GM19043 (cell line): ENCODE measurements around the gene TAC4.

Source experiments
- ATAC-seq: cut with Tn5 transposase; IDR thresholded peaks from one replicate; pipeline ENCODE4 v1.9.1; 2021; ENCODE audit warnings: low read depth; ENCODE audit not compliant: unreplicated experiment

TAC4 gene

DNA sequence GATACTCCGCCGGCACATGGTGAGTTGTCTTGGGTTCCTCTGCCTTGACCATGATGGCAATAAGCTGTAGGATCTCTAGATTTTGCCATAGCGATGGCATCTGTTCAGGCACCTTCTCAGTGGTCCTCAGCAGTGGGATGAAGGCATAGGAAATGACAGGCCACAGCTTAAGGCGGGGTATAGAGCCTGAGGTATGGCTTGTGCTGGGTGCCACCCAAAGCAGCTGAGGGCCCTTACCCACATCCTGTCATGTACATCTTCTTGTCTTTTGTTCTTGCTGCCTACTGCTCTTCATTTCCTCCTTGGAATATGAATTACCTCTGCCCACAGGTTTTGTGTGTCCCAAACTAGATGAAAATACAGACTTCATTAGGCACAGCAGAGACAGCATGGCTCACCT, 29.9 kb downstream of the TAC4 start:
- ATAC-seq: no peak

- no peak for ATAC-seq
These were observed 32.0 kb downstream of the TAC4 start for GRCh38 chr17:49815761-49816281.

DNA sequence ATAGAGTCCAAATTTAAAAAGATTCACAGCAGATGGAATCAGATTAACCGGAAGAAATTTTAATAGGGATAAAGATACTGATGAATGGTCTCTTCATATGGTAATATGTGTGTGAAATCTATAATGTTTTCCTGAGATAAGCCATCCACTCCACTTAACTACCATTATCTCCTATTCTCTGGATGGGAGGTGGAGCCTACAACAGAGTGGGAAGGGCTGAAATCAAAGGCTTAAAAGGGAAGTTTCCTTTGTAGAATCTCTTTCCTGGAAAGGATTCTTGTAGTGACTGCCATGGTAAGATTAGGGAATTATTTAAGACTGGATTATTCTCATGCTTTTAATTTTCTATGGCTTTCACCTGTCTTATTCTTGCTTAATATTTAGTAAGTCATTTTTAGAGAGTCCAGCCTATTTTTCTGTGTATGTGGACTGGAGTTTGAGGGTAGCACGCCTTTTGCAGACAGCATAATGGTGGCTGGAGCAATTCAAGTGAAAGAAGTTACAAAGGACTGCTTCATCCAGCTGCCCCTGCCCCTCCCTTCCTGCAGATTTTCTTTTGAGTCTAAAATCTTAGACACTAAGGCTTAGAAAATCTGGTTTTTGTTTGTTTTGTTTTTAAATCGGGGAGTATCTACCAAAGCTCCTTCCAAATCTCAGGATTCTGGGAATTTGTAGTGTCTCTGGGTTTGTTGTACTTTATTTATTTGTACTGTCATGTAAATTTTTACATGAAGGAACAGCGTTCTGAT, 32.9 kb downstream of the TAC4 start:
- no peak for ATAC-seq

GRCh38 chr17:49809056-49809455, 38.8 kb downstream of the TAC4 start:
- ATAC-seq: no peak

GRCh38 chr17:49798738-49799137, 49.1 kb downstream of the TAC4 start:
- ATAC-seq: no peak

- ATAC-seq: no peak
These were observed 49.7 kb downstream of the TAC4 start for GRCh38 chr17:49798182-49798581.

- no peak for ATAC-seq
These were observed 52.5 kb downstream of the TAC4 start for GRCh38 chr17:49795372-49795771.

GRCh38 chr17:49793309-49793708, 54.6 kb downstream of the TAC4 start:
- no peak for ATAC-seq

GRCh38 chr17:49789243-49789578, 58.7 kb downstream of the TAC4 start:
- no peak for ATAC-seq

GRCh38 chr17:49788478-49789242, 59.2 kb downstream of the TAC4 start, which contains the start of gene KAT7:
TSS of gene KAT7 (plus strand) at chr17:49788681. CDS start at chr17:49788835, 154 bp downstream.
- ATAC-seq: peak; percentile 88
